PC-3 (cell line): ENCODE measurements around the gene GLI3. TPM values are rescaled to one million over a fixed set of nuclear protein-coding genes. Genes with fewer than 3 reads are reported as not detected.

Source experiments
- ATAC-seq: fragments of 200-7000 bp; cut with Tn5 transposase; 2 replicates; pipeline ENCODE4 v1.9.1; 2020; ENCODE audit warnings: mild to moderate bottlenecking, moderate library complexity
- BruUV-seq: library from RNA; stranded (reverse); fragments of 400-500 nt; replicated peaks from 2 replicates; lab custom pipeline; 2021; lab: Mats Ljungman, UMichigan
- CTCF ChIA-PET: fragments of 300-600 bp; sonication (Branson Sonifier 250); formaldehyde crosslinking; loops from one replicate; lab custom pipeline; 2022; ENCODE audit warnings: antibody characterized with exemption; lab: Charles Lee
- POLR2A ChIA-PET: fragments of 300-600 bp; sonication (Branson Sonifier 250); formaldehyde crosslinking; loops from one replicate; lab custom pipeline; 2022; ENCODE audit warnings: antibody characterized with exemption; ENCODE audit not compliant: unreplicated experiment; lab: Charles Lee
- DNase-seq: peaks from one replicate; pipeline ENCODE4 v3.0.0-alpha.2; 2015
- H2AFZ ChIP-seq: fragments of 300-600 bp; sonication (generic); 2 replicates; pipeline ENCODE4 v1.6.0; 2016; ENCODE audit warnings: antibody characterized with exemption, low read length
- H3F3A ChIP-seq: fragments of 300-600 bp; sonication (generic); one replicate; pipeline ENCODE4 v1.6.0; 2017; ENCODE audit warnings: antibody characterized with exemption, low read length, control low read depth, mild to moderate bottlenecking; ENCODE audit not compliant: unreplicated experiment
- H3K27ac ChIP-seq: fragments of 300-600 bp; sonication (generic); 2 replicates; pipeline ENCODE4 v1.5.1; 2016; ENCODE audit warnings: mild to moderate bottlenecking, low read length
- H3K27me3 ChIP-seq: fragments of 300-600 bp; sonication (generic); 2 replicates; pipeline ENCODE4 v1.6.1; 2016; ENCODE audit warnings: low read length, mixed read lengths
- H3K36me3 ChIP-seq: fragments of 300-600 bp; sonication (generic); 2 replicates; pipeline ENCODE4 v1.6.1; 2016; ENCODE audit warnings: low read depth, mixed run types, low read length, mixed read lengths
- H3K4me1 ChIP-seq: fragments of 300-600 bp; sonication (generic); 2 replicates; pipeline ENCODE4 v1.5.1; 2016; ENCODE audit warnings: low read length; ENCODE audit not compliant: insufficient read depth
- H3K4me2 ChIP-seq: fragments of 300-600 bp; sonication (generic); 2 replicates; pipeline ENCODE4 v1.6.0; 2016; ENCODE audit warnings: low read length
- H3K4me3 ChIP-seq: fragments of 300-600 bp; sonication (generic); 2 replicates; pipeline ENCODE4 v1.5.1; 2016; ENCODE audit warnings: mild to moderate bottlenecking, low read length, mixed read lengths
- H3K79me2 ChIP-seq: fragments of 300-600 bp; sonication (generic); 2 replicates; pipeline ENCODE4 v1.6.1; 2017; ENCODE audit warnings: low read length, mixed read lengths
- H3K9ac ChIP-seq: fragments of 300-600 bp; sonication (generic); 2 replicates; pipeline ENCODE4 v1.6.0; 2016; ENCODE audit warnings: mild to moderate bottlenecking, low read length
- H3K9me2 ChIP-seq: fragments of 300-600 bp; sonication (generic); replicated peaks from 2 replicates; pipeline ENCODE4 v1.6.1; 2016; ENCODE audit warnings: mixed run types, low read length, mixed read lengths
- H3K9me3 ChIP-seq: fragments of 300-600 bp; sonication (generic); 2 replicates; pipeline ENCODE4 v1.6.1; 2016; ENCODE audit warnings: low read length, mixed read lengths
- H4K20me1 ChIP-seq: fragments of 300-600 bp; sonication (generic); 2 replicates; pipeline ENCODE4 v1.6.1; 2016; ENCODE audit warnings: low read length, mixed read lengths
- CTCF ChIP-seq: fragments of 300-600 bp; sonication (generic); conservative IDR thresholded peaks from 2 replicates; pipeline ENCODE4 v1.5.1; 2017; ENCODE audit warnings: antibody characterized with exemption, low read depth, mild to moderate bottlenecking, low read length
- EZH2 ChIP-seq: fragments of 300-600 bp; sonication (generic); IDR thresholded peaks from one replicate; pipeline ENCODE4 v1.6.1; 2017; ENCODE audit warnings: antibody characterized with exemption, mild to moderate bottlenecking, low read length; ENCODE audit not compliant: unreplicated experiment
- EZH2phosphoT487 ChIP-seq: fragments of 300-600 bp; sonication (generic); IDR thresholded peaks from 2 replicates; pipeline ENCODE4 v1.6.1; 2018; ENCODE audit warnings: mild to moderate bottlenecking, antibody characterized with exemption, low read length, borderline replicate concordance
- intact Hi-C: fragments of 100-400 bp; cut with micrococcal nuclease; formaldehyde crosslinking; loops from 2 replicates; pipeline ENCODE4 v1.9.0; 2023
- total RNA-seq: library from RNA; depleted of rRNA; stranded (reverse); fragments of >200 nt; gene quantifications from 2 replicates; pipeline ENCODE4 v1.2.3, GENCODE V29; 2014

GLI3 gene
- total RNA-seq, 1 experiment from 2014 or later: 3.5 TPM

GRCh38 chr7:42115795-42116194 lies 121.2 kb downstream of the GLI3 start:
- Histone ChIP-seq H3K27me3 (no peaks in the 10 kb centered on the region), H3K27ac (no peak overlapping the region), H3F3A (no peaks in the 10 kb centered on the region), H3K36me3 (no peaks in the 10 kb centered on the region), H3K9me2 (no peaks in the 10 kb centered on the region), H3K4me3 (no peak overlapping the region), H3K9ac (no peak overlapping the region), H3K4me1 (no peaks in the 10 kb centered on the region; the same call in 1 of the 2 replicates), H3K4me2 (no peak overlapping the region), H3K79me2 (no peaks in the 10 kb centered on the region), H2AFZ (no peak overlapping the region), H4K20me1 (no peaks in the 10 kb centered on the region), H3K9me3 (no peaks in the 10 kb centered on the region)
- CTCF ChIA-PET: no interaction called here
- TF ChIP-seq CTCF (0 out of 2 replicates have a peak, but pooled peaks have one; percentile 14), EZH2phosphoT487 (no peak)
- no TSS peak for BruUV-seq
- POLR2A ChIA-PET: interaction anchor here (0.6 kb wide), 1 partner anchor 172 kb away, joined by 11 read pairs; no protein-coding TSS in a partner anchor
- DNase-seq (no peak), ATAC-seq (no peak)
- intact Hi-C loops: no loop called here

DNA sequence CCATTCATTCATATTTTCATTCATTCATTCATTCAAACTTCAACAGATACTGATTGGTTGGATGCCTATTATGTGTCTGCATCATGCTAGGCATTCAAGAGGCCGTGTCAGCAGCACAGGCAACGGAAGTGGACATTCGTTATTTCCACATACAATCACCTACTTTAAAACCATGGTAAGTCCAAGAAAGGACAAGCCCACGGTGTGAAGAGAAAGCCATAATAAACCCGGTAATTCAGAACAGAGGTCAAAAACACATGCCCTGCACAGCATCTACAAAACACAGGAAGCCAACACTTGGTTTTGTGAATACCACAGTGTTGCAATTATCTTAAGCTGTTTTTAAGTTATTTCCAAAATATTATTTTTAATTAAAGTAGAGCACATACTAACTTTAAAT lies 126.7 kb downstream of the GLI3 start:
- no peak overlapping the region for H3K27ac ChIP-seq
- H4K20me1 ChIP-seq: no peaks in the 10 kb centered on the region
- no peak for ATAC-seq
- no peak overlapping the region for H3K4me2 ChIP-seq
- H3K36me3 ChIP-seq: no peaks in the 10 kb centered on the region
- no peaks in the 10 kb centered on the region for H3K9me3 ChIP-seq
- H2AFZ ChIP-seq: no peak overlapping the region
- H3K4me3 ChIP-seq: no peak overlapping the region
- POLR2A ChIA-PET: no interaction called here
- no peak for DNase-seq
- intact Hi-C loops: no loop called here
- peaks cover 33% of the 10 kb centered on the region for H3K4me1 ChIP-seq
- no peaks in the 10 kb centered on the region for H3K9me2 ChIP-seq
- H3F3A ChIP-seq: no peaks in the 10 kb centered on the region
- no peak overlapping the region for H3K9ac ChIP-seq
- no peaks in the 10 kb centered on the region for H3K27me3 ChIP-seq
- CTCF ChIA-PET: no interaction called here
- BruUV-seq: no TSS peak
- H3K79me2 ChIP-seq: 0 out of 2 replicates have a peak, but pooled peaks cover 6% of the 10 kb centered on the region
- TF ChIP-seq CTCF (no peak), EZH2 (no peak), EZH2phosphoT487 (no peak)

GRCh38 chr7:42108803-42109528 lies 128.0 kb downstream of the GLI3 start:
- Histone ChIP-seq H3K9me3 (no peaks in the 10 kb centered on the region), H3F3A (peaks cover 4% of the 10 kb centered on the region), H3K9ac (no peak overlapping the region), H3K27me3 (no peaks in the 10 kb centered on the region), H3K4me2 (peak overlapping the region; percentile 17; the same call in 1 of the 2 replicates), H3K4me1 (peaks cover 47% of the 10 kb centered on the region), H3K4me3 (no peak overlapping the region), H3K9me2 (no peaks in the 10 kb centered on the region), H2AFZ (no peak overlapping the region), H3K27ac (no peak overlapping the region), H4K20me1 (no peaks in the 10 kb centered on the region), H3K79me2 (0 out of 2 replicates have a peak, but pooled peaks cover 6% of the 10 kb centered on the region), H3K36me3 (0 out of 2 replicates have a peak, but pooled peaks cover under 1% of the 10 kb centered on the region)
- CTCF ChIA-PET: no interaction called here
- BruUV-seq: no TSS peak
- intact Hi-C loops: loop anchor here (10.0 kb wide), 1 partner anchor 114 kb away; no protein-coding TSS in a partner anchor
- DNase-seq: no peak
- no peak for ATAC-seq
- POLR2A ChIA-PET: no interaction called here
- TF ChIP-seq EZH2: no peak
- TF ChIP-seq EZH2phosphoT487: no peak
- no peak for TF ChIP-seq CTCF
